HG03196 (cell line): ENCODE measurements around the gene ESRRB.

Experiments used
- ATAC-seq: cut with Tn5 transposase; IDR thresholded peaks from one replicate; pipeline ENCODE4 v1.9.1; 2021; ENCODE audit not compliant: unreplicated experiment

Gene ESRRB

GRCh38 chr14:76396714-76397187, 20.8 kb downstream of the ESRRB start:
- ATAC-seq: no peak

- ATAC-seq: no peak
Observed at GRCh38 chr14:76405627-76406026, 29.7 kb downstream of the ESRRB start.

- no peak for ATAC-seq
Observed at GRCh38 chr14:76407449-76408150, 31.7 kb downstream of the ESRRB start.

DNA sequence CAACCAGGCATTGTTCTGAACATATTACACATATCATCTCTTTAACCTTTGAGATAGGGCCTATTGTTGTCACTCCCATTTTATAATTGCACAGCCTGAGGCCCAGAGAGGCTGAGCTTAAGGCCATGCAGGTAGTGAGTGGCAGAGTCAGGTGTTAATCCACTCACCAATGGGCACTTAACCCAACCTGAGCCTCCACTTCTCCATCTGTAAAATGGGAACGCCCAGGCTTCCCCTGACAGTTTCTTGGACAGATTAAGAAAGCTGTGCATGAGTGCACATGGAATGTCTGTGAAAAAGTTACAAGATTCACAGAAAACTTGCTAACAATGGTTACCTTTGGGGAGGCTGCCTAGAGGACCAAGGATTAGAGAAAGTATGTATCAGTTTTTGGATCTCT, 32.9 kb downstream of the ESRRB start:
- ATAC-seq: no peak

- no peak for ATAC-seq
Observed at GRCh38 chr14:76412501-76412900, 36.6 kb downstream of the ESRRB start.

DNA sequence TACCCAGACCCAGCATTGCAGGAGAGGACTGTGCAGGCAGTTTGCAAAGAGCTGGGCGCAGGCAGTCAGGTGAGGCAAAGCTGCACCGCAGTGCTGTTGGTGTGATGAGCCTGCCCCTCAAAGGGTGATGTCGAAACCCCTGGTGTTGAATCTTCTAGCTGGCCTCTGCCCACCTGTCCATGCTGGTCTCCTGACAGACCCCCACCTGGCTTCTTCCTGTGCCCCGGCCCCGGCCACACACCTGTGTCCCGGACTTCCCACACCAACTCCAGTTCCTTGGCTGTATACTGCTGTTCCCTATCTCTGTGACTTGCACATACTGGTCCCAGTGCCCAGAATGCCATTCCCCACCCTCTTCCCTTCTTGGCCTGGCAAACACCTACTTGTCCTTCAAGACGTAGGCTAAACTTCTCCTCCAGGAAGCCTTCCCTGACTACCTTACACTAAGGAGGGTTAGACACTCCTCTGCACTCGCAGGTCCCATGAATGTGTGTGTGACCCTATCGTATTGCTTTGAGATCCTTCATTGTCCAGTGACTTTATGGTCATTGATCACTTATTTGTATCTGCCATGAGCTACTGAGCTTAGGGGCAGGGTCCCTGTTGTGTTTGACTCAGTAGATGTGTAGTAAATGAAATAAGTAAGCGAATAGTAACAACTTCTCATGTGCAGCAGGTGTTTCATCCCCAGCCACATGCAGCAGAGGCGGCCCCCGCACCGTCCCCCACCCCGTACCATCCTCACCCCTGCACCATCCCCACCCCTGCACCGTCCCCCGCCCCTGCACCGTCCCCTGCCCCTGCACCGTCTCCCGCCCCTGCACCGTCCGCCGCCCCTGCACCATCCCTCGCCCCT, 37.4 kb downstream of the ESRRB start:
- ATAC-seq: no peak

DNA sequence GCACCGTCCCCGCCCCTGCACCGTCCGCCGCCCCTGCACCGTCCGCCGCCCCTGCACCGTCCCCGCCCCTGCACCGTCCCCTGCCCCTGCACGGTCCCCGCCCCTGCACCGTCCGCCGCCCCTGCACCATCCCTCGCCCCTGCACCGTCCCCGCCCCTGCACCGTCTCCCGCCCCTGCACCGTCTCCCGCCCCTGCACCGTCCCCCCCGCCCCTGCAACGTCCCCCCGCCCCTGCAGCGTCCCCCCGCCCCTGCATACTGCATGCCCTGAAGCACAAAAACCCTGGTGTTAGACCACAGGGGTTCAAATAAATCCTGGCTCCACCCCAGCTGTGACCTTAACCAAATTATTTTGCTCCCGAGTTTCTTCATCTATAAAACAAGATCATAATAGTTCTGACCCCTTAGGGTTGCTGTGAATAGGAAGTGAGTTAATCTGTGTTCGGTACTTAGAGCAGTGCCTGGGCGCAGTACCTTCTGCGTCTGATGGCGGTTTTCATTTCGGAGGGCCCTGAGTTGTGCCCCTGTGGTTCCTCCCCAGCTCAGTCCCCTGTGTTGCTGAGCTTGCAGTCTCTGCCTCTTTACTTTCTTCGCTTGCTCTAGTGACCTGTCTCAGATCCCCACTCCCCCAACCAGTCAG, 38.1 kb downstream of the ESRRB start:
- no peak for ATAC-seq

- no peak for ATAC-seq
Observed at GRCh38 chr14:76419399-76419798, 43.5 kb downstream of the ESRRB start.

DNA sequence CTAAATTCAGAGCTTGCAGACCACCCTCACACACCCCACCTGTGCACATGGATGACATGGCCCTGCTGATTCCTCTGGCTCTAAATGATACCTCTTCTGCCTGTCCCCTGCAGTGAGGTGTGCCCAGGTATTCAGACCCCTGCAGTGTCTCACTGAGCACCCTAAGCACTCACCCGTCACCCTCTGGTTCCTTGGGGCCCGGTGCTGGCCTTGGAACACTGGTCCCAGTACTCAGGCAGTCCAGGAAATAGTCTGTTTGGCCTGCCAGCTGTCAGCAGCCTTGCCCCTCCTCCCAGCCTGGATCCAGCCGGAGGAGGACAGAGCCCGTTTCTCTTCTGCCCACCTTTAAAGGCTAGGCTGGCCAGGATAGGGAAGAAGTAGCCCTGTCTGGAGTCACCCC, 44.9 kb downstream of the ESRRB start:
- no peak for ATAC-seq

DNA sequence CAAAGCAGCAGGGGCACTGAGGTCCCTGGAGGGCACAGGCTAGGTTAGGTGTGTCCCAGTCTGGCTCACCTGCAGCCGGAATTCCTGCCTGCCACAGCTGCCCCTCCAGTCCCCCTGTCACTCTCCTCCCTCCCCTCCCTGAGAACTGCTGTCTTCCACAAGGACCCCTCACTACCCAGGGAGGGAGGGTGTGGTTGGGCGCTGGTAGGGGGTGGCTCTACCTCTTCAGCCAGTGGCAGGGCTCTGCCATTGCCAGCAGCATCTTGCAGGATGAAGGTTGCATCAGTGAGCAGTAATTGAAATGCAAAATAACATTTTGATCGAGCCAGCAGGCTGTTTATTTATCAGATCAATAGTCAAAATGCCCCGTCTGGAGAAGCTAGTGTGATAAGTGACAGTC, 45.7 kb downstream of the ESRRB start:
- ATAC-seq: no peak

DNA sequence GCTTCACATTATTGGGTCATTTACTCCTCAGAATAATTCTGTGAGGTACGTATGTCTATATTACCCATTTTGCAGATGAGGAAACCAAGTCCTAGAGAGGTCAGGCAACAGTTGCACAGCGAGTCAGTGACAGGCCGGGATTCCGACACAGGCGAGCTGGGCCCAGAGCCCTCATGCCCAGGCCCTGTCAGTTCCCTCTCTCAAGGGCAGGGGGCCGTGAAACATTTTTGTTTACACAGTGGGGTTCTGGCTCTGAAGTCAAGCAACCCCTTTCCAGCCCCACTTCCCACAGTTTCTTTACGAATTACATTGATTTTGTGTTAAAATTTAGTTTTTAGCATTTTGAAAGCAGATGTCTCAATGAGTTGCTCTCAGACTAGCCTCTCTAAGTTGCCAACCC, 46.7 kb downstream of the ESRRB start:
- ATAC-seq: no peak

GRCh38 chr14:76423534-76423933, 47.6 kb downstream of the ESRRB start:
- no peak for ATAC-seq

GRCh38 chr14:76424359-76424758, 48.4 kb downstream of the ESRRB start:
- no peak for ATAC-seq

- ATAC-seq: no peak
Observed at GRCh38 chr14:76426161-76426696, 50.3 kb downstream of the ESRRB start.

DNA sequence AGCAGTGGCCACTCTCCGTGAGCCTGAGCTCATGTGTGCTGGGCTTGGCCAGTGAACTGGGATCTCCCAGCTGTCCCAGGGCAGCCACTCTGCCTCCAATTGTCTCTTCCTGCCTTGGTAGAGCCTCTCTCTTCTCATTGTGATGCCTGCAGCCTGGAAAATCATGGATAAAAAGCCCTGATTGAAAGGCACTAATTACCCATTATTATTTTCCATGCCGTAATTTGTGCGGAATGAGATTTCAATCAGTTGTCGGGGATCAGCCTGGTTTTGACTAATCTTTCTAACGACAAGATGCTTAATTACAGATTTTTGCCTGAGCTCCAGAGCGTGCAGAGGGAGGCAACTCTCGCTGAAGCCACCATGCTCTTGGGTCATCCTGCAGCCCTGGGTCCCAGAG, 52.7 kb downstream of the ESRRB start:
- ATAC-seq: no peak

DNA sequence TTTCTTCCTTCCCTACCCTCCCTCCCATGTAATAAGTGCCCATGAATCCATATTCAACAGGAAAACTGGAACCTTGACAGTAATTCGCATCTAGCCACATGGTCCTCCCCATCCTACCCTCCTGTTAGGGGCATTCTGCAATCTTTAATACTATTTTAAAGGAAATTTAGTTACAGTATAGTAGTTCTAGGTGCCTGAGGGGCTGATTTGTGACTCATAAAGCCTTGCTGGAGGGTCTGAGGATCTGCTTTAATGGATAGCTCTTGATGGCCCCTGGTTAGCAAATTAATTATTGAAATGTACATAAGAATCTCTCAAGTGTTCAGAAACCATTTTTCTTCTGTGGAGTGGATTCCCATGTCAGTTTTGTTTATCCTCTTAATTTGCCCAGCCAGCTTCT, 54.1 kb downstream of the ESRRB start:
- ATAC-seq: no peak

- no peak for ATAC-seq
Observed at GRCh38 chr14:76430475-76430980, 54.6 kb downstream of the ESRRB start.

- no peak for ATAC-seq
Observed at GRCh38 chr14:76431538-76431937, 55.6 kb downstream of the ESRRB start.

- no peak for ATAC-seq
Observed at GRCh38 chr14:76432827-76433752, 57.2 kb downstream of the ESRRB start.

DNA sequence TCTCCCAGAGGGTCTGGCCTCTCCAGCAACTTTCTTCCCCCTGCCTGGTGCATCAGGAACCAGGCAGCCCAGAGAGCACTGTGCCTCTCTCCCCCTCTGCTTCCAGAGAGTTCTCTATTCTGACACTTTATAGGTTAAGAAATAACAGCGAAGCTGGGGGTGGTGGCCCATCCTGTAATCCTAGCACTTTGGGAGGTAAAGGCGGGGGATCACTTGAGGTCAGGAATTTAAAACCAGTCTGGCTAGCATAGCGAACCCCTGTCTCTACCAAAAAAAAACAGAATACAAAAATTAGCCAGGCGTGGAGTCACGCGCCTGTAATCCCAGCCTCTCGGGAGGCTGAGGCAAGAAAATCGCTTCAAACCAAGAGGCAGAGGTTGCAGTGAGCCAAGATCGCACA, 58.3 kb downstream of the ESRRB start:
- no peak for ATAC-seq
